Measurements from ENCODE around the gene ATXN10. TPM values are rescaled to one million over a fixed set of nuclear protein-coding genes. Genes with fewer than 3 reads are reported as not detected.
A peak's percentile ranks its signal among the peaks of the same experiment; 100 is the strongest.

ATXN10 gene
- total RNA-seq, 4 donors from 2014 or later = 110 to 145 (median 134) TPM

DNA sequence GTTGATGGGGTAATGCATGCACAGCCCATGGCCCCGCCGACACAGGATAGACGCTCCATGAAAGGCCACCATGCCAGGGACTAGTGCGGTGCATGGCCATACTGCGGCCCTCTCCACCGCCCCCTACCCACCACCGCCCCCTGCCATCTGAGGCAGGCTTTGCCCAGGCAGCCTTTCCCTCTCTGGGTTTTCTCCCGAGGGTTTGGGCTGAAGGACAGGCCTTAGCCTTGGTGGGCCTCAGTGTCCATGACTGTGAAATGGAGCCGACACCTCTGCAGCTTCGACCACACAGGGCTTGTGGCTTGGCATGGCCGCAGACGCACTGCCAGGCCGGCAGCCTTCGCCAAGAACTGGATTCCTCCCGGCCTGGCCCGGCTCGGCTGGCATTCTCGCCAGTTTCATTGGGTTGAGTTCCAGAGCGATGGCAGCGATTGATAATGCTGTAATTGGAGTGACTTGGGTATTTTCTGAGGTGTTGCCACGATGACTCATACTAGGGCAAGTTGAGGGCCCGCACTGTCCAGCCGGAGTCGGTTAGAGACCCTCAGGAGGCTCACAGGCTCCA, 194.0 kb downstream of the ATXN10 start:
- Histone ChIP-seq H3K4me3 (replicated peaks in 1 of 3) (no peak overlapping the region), H3K27me3 (no peaks in the 10 kb centered on the region), H3K4me1 (peaks cover 18 to 29% of the 10 kb centered on the region in 2 donors), H3K9me3 (no peaks in the 10 kb centered on the region), H3K27ac (no peak overlapping the region), H3K36me3 (no peaks in the 10 kb centered on the region)
- TF ChIP-seq POLR2A (IDR thresholded peaks at IDR 0.05) = no peak
- TF ChIP-seq, protein P1, sequence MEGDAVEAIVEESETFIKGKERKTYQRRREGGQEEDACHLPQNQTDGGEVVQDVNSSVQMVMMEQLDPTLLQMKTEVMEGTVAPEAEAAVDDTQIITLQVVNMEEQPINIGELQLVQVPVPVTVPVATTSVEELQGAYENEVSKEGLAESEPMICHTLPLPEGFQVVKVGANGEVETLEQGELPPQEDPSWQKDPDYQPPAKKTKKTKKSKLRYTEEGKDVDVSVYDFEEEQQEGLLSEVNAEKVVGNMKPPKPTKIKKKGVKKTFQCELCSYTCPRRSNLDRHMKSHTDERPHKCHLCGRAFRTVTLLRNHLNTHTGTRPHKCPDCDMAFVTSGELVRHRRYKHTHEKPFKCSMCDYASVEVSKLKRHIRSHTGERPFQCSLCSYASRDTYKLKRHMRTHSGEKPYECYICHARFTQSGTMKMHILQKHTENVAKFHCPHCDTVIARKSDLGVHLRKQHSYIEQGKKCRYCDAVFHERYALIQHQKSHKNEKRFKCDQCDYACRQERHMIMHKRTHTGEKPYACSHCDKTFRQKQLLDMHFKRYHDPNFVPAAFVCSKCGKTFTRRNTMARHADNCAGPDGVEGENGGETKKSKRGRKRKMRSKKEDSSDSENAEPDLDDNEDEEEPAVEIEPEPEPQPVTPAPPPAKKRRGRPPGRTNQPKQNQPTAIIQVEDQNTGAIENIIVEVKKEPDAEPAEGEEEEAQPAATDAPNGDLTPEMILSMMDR (IDR thresholded peaks at IDR 0.05) = no peak
- WGBS, 2 donors = 93 to 96% methylated on average over 9 to 24 of the region's 24 CpGs
- DNase-seq = no peak
- intact Hi-C loops (cut with DNase I) = loop anchor here (5.0 to 10.0 kb wide), 2 partner anchors 221 to 288 kb away; no protein-coding TSS in a partner anchor

DNA sequence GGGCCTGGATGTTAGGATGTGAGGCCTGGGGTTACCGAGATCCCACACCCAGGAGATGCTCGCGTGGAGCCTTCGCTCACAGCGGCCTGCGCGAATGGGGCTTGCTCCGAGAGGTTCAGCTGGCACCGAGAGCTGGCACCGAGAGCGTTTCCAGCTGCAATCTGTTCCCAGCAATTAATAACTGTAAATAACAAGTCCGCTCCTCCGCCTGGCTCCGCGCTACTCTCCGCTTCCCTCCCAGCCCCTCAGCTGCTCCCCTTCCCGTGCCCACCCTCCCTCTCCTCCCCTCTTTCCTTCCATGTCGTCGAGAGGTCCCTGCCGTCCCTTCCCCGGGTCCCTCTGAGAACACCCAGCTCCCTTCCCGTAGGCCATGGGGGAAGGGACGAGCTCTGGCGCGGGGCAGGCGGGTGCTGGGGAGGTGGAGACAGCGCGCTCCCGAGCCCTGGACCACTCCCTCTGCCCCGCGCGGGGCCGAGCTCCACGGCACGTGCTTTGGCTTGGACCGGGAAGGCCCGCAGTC, 194.6 kb downstream of the ATXN10 start:
- Histone ChIP-seq H3K27me3 (no peaks in the 10 kb centered on the region), H3K9me3 (no peaks in the 10 kb centered on the region), H3K27ac (no peak overlapping the region), H3K4me3 (replicated peaks in 1 of 3) (no peak overlapping the region), H3K4me1 (peaks cover 18 to 29% of the 10 kb centered on the region in 2 donors), H3K36me3 (no peaks in the 10 kb centered on the region)
- TF ChIP-seq POLR2A (IDR thresholded peaks at IDR 0.05) = no peak
- TF ChIP-seq, protein P1 (IDR thresholded peaks at IDR 0.05) = no peak
- intact Hi-C loops (cut with DNase I) = loop anchor here (5.0 to 10.0 kb wide), 2 partner anchors 221 to 289 kb away; no protein-coding TSS in a partner anchor
- DNase-seq = no peak
- 53 to 59% methylated on average over 30 to 33 of the region's 37 CpGs for WGBS, 2 donors

DNA sequence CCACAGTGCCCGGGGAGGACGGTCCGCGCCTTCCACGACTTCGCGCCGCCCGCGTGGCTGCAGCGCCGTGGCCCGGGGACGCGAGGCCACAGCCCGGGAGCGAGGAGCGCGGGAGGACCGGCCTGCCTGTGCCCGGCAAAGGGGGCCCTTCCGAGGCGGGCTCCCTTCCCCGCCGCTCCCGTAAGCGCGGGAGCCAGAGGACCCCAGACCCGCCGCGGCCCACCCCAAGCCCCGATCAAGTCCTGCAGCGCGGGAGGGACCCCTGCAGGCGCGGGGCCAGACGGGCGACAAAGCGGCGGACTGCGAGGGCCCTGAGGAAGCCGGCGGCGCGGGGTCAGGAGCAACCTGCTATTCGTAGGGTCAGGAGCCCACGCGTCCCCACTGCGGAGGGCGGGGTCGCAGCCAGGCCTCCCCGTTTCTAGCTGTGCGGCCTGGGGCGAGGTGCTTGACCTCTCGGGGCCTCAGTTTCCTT, 195.0 kb downstream of the ATXN10 start:
- no peaks in the 10 kb centered on the region for H3K36me3 ChIP-seq
- TF ChIP-seq, protein P1 (IDR thresholded peaks at IDR 0.05) = no peak
- no peak for TF ChIP-seq POLR2A (IDR thresholded peaks at IDR 0.05)
- no peaks in the 10 kb centered on the region for H3K9me3 ChIP-seq
- intact Hi-C loops (cut with DNase I) = loop anchor here (5.0 to 10.0 kb wide), 2 partner anchors 222 to 289 kb away; no protein-coding TSS in a partner anchor
- 2% methylated on average over 7 of the region's 55 CpGs; no CpG with 5 or more reads in 1 of the 2 donors for WGBS, 2 donors
- H3K27me3 ChIP-seq = no peaks in the 10 kb centered on the region
- H3K4me1 ChIP-seq = peaks cover 18 to 29% of the 10 kb centered on the region in 2 donors
- peak overlapping the region in 1 of 3 donors; percentile 12 for H3K4me3 ChIP-seq (replicated peaks in 1 of 3)
- H3K27ac ChIP-seq = no peak overlapping the region
- DNase-seq = no peak

DNA sequence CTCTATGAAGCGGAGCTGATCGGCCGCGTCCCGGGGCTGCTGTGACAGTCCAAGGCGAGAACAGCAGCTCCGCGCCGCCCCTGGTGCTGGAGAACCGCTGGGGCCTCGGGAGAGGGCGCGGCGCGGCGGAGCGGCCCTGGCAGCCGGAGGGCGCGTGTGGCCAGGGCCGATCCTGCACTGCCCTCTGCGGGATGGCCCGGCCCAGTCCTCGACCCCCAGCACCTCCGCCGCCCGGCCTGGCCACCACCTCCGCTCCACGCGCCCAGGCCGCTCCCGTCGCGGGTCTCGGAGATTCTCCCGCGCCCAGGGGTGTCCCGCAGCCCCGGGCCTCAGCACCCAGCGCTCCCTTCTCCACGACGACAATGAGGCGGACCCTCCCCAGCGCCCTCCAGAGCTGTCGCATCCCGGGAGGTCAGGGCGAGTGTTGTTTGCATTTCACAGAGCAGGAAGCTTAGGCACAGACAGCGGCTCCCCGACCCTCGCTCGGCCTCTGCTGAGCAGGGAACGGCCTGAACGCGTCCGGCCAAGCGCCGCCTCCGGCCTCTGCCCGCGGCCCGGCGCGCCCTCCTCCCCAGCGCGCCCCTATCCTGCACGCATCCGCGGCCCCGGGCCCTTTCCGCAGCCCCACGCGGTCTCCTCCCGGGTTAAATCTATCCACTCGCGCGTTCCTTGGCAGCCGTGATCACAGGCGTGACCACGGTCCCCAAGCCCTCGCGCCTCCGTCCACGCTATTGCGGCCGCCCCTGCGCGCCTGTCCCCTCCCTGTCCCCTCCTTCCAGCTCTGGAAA, 195.7 kb downstream of the ATXN10 start:
- H3K36me3 ChIP-seq = no peaks in the 10 kb centered on the region
- H3K9me3 ChIP-seq = no peaks in the 10 kb centered on the region
- no peak for TF ChIP-seq POLR2A (IDR thresholded peaks at IDR 0.05)
- TF ChIP-seq, protein P1 (IDR thresholded peaks at IDR 0.05) = peak in 4 of 6 experiments; percentile 14 to 53 (median 41)
- peak; percentile 26 to 48 for DNase-seq
- intact Hi-C loops (cut with DNase I) = loop anchor here (5.0 to 10.0 kb wide), 2 partner anchors 223 to 290 kb away; no protein-coding TSS in a partner anchor
- peaks cover 18 to 29% of the 10 kb centered on the region in 2 donors for H3K4me1 ChIP-seq
- peak overlapping the region in 1 of 3 donors; percentile 12 for H3K4me3 ChIP-seq (replicated peaks in 1 of 3)
- H3K27ac ChIP-seq = no peak overlapping the region
- WGBS, 2 donors = 1 to 17% methylated on average over 20 to 22 of the region's 87 CpGs
- H3K27me3 ChIP-seq = no peaks in the 10 kb centered on the region
